Fibroblast of skin of right biceps (primary cell): Measurements from ENCODE around the gene TINCR.
A peak's percentile ranks its signal among the peaks of the same experiment; 100 is the strongest.
"Not testable (repeated sequence)": the region's sequence is repeated elsewhere in the genome, so short reads cannot be mapped to it uniquely, and the experiment has no call there.

Source experiments
- DNase-seq: peaks from one replicate; pipeline ENCODE4 v3.0.0-alpha.2; 2013

The TINCR gene

GRCh38 chr19:5567360-5567969 lies at the start of gene TINCR:
TSS of gene TINCR (minus strand) at chr19:5567953.
- no peak for DNase-seq

GRCh38 chr19:5617080-5617479 lies 49.3 kb upstream of the TINCR start:
- no peak for DNase-seq

GRCh38 chr19:5615756-5616327 lies 48.1 kb upstream of the TINCR start:
- DNase-seq: peak; percentile 45

GRCh38 chr19:5612891-5613865 lies 45.4 kb upstream of the TINCR start:
- DNase-seq: no peak

- no peak for DNase-seq
These were observed 42.2 kb upstream of the TINCR start for GRCh38 chr19:5609881-5610448.

GRCh38 chr19:5608766-5609165 lies 41.0 kb upstream of the TINCR start:
- DNase-seq: not testable (repeated sequence)

GRCh38 chr19:5608291-5608690 lies 40.5 kb upstream of the TINCR start:
- no peak for DNase-seq

- DNase-seq: no peak
These were observed 39.8 kb upstream of the TINCR start for GRCh38 chr19:5607318-5608275.

- DNase-seq: no peak
These were observed 37.6 kb upstream of the TINCR start for GRCh38 chr19:5605362-5605761.

GRCh38 chr19:5603626-5604025 lies 35.9 kb upstream of the TINCR start:
- DNase-seq: no peak

GRCh38 chr19:5600797-5601196 lies 33.0 kb upstream of the TINCR start:
- DNase-seq: no peak

- no peak for DNase-seq
These were observed 28.0 kb upstream of the TINCR start for GRCh38 chr19:5595745-5596144.

- no peak for DNase-seq
These were observed 27.4 kb upstream of the TINCR start for GRCh38 chr19:5595129-5595528.

- DNase-seq: no peak
These were observed 26.8 kb upstream of the TINCR start for GRCh38 chr19:5594521-5594950.

- no peak for DNase-seq
These were observed 25.8 kb upstream of the TINCR start for GRCh38 chr19:5593343-5594255.

- no peak for DNase-seq
These were observed 25.0 kb upstream of the TINCR start for GRCh38 chr19:5592531-5593342.

GRCh38 chr19:5591476-5591875 lies 23.7 kb upstream of the TINCR start:
- no peak for DNase-seq

GRCh38 chr19:5590865-5591154 lies 23.1 kb upstream of the TINCR start:
- no peak for DNase-seq

GRCh38 chr19:5590151-5590864 lies 22.6 kb upstream of the TINCR start:
- DNase-seq: no peak
